ENCODE measurements around the gene MSL1.

MSL1 gene

DNA sequence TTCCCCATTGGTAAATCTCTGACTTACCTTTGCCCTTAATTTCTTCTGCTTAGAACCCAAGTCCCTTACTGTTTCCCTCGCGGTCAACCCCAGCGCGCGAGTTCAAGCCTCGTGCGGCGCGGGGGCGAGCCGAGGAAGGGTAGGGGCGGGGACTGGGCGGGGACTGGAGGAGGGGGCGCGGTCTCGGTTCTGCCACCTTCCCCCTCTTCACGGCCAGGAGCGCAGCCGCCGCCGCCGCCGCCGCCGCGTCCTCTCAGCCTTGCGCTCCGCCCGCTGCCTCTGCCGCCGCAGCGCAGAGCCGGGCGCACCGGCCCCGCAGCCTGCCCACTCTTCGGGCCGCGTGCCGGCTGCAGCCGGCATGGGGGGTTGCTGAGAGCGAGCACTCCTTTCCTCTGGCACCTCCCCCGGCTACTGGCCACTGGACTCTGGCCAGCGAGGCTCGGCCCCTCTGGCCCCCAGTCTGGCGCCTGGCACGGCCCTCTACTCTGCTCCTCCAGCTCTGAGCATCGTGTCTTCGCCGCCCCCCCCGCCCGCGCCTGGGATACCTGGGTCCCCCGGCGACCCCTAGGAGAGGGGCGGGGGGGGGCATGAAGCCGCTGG, 55.6 kb downstream of the MSL1 start, which contains the start of gene RAPGEFL1:
Gene RAPGEFL1, plus strand, starts transcription at position 196 of the 600 bp plus-strand sequence. Its CDS starts 392 bp downstream, at position 588.
- no peak for DNase-seq

DNA sequence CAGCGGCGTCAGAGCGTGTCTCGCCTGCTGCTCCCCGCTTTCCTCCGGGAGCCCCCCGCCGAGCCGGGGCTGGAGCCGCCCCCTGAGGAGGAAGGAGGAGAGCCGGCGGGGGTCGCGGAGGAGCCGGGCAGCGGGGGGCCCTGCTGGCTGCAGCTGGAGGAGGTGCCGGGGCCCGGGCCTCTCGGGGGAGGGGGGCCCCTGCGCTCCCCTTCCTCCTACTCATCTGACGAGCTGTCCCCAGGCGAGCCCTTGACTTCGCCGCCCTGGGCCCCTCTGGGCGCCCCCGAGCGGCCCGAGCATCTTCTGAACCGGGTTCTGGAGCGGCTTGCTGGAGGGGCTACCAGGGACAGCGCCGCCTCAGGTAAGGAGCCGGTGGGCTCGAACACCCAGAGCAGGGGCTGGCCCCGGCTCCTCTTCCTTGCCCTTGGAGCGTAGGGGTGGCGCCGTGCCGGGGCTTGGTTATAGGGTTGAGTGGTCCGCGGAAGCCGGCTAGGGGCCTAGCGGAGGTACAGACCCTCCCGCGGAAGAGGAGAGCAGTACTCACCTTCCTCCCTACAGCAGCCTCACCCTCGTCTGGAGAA, 56.3 kb downstream of the MSL1 start:
- DNase-seq, result no peak

- no peak for DNase-seq
These were observed 56.9 kb downstream of the MSL1 start for GRCh38 chr17:40178660-40179059.

- no peak for DNase-seq
These were observed 58.3 kb downstream of the MSL1 start for GRCh38 chr17:40179923-40180659.

DNA sequence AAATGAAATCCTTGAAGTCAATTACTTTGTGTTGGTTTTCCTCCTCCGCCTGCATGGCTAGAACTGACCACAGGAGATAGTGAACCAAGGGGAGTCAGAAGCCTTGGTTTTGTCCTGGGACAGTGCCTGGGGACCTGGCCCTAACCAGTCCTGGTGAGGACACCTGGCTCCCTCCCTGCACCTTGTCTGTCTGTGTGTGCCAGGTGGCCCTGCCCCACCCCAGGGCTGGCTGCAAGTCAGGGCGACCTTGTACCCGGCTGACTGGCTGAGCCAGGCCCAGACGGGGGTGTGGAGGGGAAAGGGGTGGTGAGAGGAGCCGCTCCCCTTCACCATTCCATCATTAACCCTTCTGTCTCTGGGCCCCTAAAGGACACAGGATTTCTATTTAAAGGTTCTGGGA, 58.9 kb downstream of the MSL1 start:
- DNase-seq, result no peak

DNA sequence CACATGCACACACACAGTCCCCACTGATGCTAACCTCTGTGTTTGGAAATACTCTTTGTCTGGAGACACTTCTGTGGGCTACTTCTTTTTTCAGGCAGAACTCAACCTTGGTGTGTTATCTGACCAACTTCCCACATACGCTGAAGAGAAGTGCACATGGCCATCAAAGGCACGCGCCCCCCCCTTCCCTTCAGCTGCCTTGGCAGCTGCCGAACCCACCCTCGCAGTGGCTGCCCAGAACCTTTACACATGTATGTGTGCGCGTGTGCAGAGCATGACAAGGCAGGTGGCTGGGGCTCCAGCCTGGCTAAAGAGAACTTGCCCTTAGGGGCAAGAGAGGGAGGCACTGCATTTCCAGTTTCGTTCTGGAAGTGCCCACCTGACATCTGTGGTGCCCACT, 59.4 kb downstream of the MSL1 start:
- no peak for DNase-seq

- DNase-seq, result no peak
These were observed 60.8 kb downstream of the MSL1 start for GRCh38 chr17:40182606-40183005.
